D721Med (cell line): ENCODE data around the gene SMC1A.

ENCODE experiments used
- DNase-seq: peaks from one replicate; pipeline ENCODE4 v3.0.0; 2011; ENCODE audit warnings: low spot score; ENCODE audit not compliant: insufficient read length
- FAIRE-seq: peaks from 2 replicates; lab custom pipeline; 2011; peaks lifted over from hg19 to GRCh38; lab: Jason Lieb, UNC
- CTCF ChIP-seq: IDR thresholded peaks from 2 replicates; pipeline ENCODE4 v1.5.1; 2012; ENCODE audit warnings: mild to moderate bottlenecking, control low read depth; ENCODE audit not compliant: insufficient read depth; ENCODE audit errors: missing control alignments

SMC1A gene

GRCh38 chrX:53447441-53447840, 25.0 kb upstream of the SMC1A start:
- DNase-seq (no peak), FAIRE-seq (no peak)
- TF ChIP-seq CTCF = no peak

- TF ChIP-seq CTCF = peak; percentile 51
- DNase-seq (no peak), FAIRE-seq (no peak)
Measured at GRCh38 chrX:53445977-53446376, 23.5 kb upstream of the SMC1A start.

GRCh38 chrX:53442322-53442631, 19.8 kb upstream of the SMC1A start:
- no peak for TF ChIP-seq CTCF
- DNase-seq (no peak), FAIRE-seq (no peak)

GRCh38 chrX:53441531-53442321, 19.3 kb upstream of the SMC1A start:
- FAIRE-seq (no peak), DNase-seq (peak; percentile 82)
- TF ChIP-seq CTCF = no peak

GRCh38 chrX:53440621-53441517, 18.4 kb upstream of the SMC1A start:
- TF ChIP-seq CTCF = no peak
- FAIRE-seq (no peak), DNase-seq (no peak)

GRCh38 chrX:53440101-53440500, 17.6 kb upstream of the SMC1A start:
- no peak for TF ChIP-seq CTCF
- DNase-seq = no peak
- FAIRE-seq = no peak
